ENCODE measurements around the gene ITGB1BP1.
"Not testable (repeated sequence)": the region's sequence is repeated elsewhere in the genome, so short reads cannot be mapped to it uniquely, and the experiment has no call there.

ITGB1BP1 gene

GRCh38 chr2:9401646-9402371 is 21.5 kb downstream of the ITGB1BP1 start:
- TF ChIP-seq CTCF (IDR thresholded peaks at IDR 0.05; ENCODE audit: low read depth, low read length, missing control alignments): peak; percentile 10
- DNase-seq (ENCODE audit: low read depth): no peak
- H3K4me3 ChIP-seq (ENCODE audit: low read depth, low read length): no peak overlapping the region

- no peak overlapping the region for H3K4me3 ChIP-seq (ENCODE audit: low read depth, low read length)
- no peak for TF ChIP-seq CTCF (IDR thresholded peaks at IDR 0.05; ENCODE audit: low read depth, low read length, missing control alignments)
- DNase-seq (ENCODE audit: low read depth): no peak
Measured at GRCh38 chr2:9401059-9401547, 22.2 kb downstream of the ITGB1BP1 start.

GRCh38 chr2:9400268-9401058 is 22.9 kb downstream of the ITGB1BP1 start:
- H3K4me3 ChIP-seq (ENCODE audit: low read depth, low read length): no peak overlapping the region
- TF ChIP-seq CTCF (IDR thresholded peaks at IDR 0.05; ENCODE audit: low read depth, low read length, missing control alignments): no peak
- no peak for DNase-seq (ENCODE audit: low read depth)

GRCh38 chr2:9398881-9399780 is 24.2 kb downstream of the ITGB1BP1 start:
- no peak overlapping the region for H3K4me3 ChIP-seq (ENCODE audit: low read depth, low read length)
- no peak for DNase-seq (ENCODE audit: low read depth)
- no peak for TF ChIP-seq CTCF (IDR thresholded peaks at IDR 0.05; ENCODE audit: low read depth, low read length, missing control alignments)

GRCh38 chr2:9398251-9398650 is 25.1 kb downstream of the ITGB1BP1 start:
- DNase-seq (ENCODE audit: low read depth): not testable (repeated sequence)

GRCh38 chr2:9397201-9397600 is 26.1 kb downstream of the ITGB1BP1 start:
- no peak for TF ChIP-seq CTCF (IDR thresholded peaks at IDR 0.05; ENCODE audit: low read depth, low read length, missing control alignments)
- no peak for DNase-seq (ENCODE audit: low read depth)
- H3K4me3 ChIP-seq (ENCODE audit: low read depth, low read length): no peak overlapping the region

More at GRCh38 chr2:9398251-9398650, 25.1 kb downstream of the ITGB1BP1 start:
- not testable (repeated sequence) for H3K4me3 ChIP-seq (ENCODE audit: low read depth, low read length)

- no peak for TF ChIP-seq CTCF (IDR thresholded peaks at IDR 0.05; ENCODE audit: low read depth, low read length, missing control alignments)
- no peak for DNase-seq (ENCODE audit: low read depth)
Measured at GRCh38 chr2:9394816-9395215, 28.5 kb downstream of the ITGB1BP1 start.

More at GRCh38 chr2:9394816-9395215, 28.5 kb downstream of the ITGB1BP1 start:
- no peak overlapping the region for H3K4me3 ChIP-seq (ENCODE audit: low read depth, low read length)

Measured in GM12864 (cell line).